IMR-90 (cell line): ENCODE data around the gene NOS3. TPM values are rescaled to one million over a fixed set of nuclear protein-coding genes. Genes with fewer than 3 reads are reported as not detected.

Experiments
- ATAC-seq: fragments of 200-7000 bp; cut with Tn5 transposase; 2 replicates; pipeline ENCODE4 v1.9.1; 2020; ENCODE audit warnings: low read depth, mild to moderate bottlenecking, moderate library complexity
- BruUV-seq: library from RNA; stranded (reverse); fragments of 400-500 nt; replicated peaks from 2 replicates; lab custom pipeline; 2021; lab: Mats Ljungman, UMichigan
- CTCF ChIA-PET: fragments of 300-600 bp; formaldehyde crosslinking; extraction: SDS; loops from one replicate; lab custom pipeline; 2021; ENCODE audit warnings: antibody characterized with exemption; lab: Yijun Ruan, JAX
- POLR2A ChIA-PET: fragments of 300-600 bp; sonication (Branson Sonifier 250); formaldehyde crosslinking; loops from one replicate; lab custom pipeline; 2022; ENCODE audit warnings: antibody characterized with exemption; ENCODE audit not compliant: unreplicated experiment; lab: Charles Lee
- DNase-seq: peaks from one replicate; pipeline ENCODE4 v3.0.0; 2013
- H2AFZ ChIP-seq: replicated peaks from 2 replicates; pipeline ENCODE3; 2013; ENCODE audit warnings: low read length, mild to moderate bottlenecking; ENCODE audit not compliant: poor library complexity
- H2AK5ac ChIP-seq: 2 replicates; pipeline ENCODE4 v1.6.1; 2013; ENCODE audit warnings: low read depth, low read length, inconsistent platforms
- H2AK9ac ChIP-seq: replicated peaks from 2 replicates; pipeline ENCODE3; 2013; ENCODE audit warnings: mild to moderate bottlenecking, low read depth, low read length, moderate library complexity; ENCODE audit not compliant: poor library complexity
- H2BK120ac ChIP-seq: 2 replicates; pipeline ENCODE4 v1.6.1; 2013; ENCODE audit warnings: low read depth, low read length, inconsistent platforms
- H2BK15ac ChIP-seq: 3 replicates; pipeline ENCODE4 v1.6.1; 2013; ENCODE audit warnings: low read depth, low read length, inconsistent platforms
- H2BK20ac ChIP-seq: 2 replicates; pipeline ENCODE4 v1.6.1; 2013; ENCODE audit warnings: low read depth, mild to moderate bottlenecking, inconsistent platforms, low read length, moderate library complexity
- H2BK5ac ChIP-seq: 2 replicates; pipeline ENCODE4 v1.6.1; 2013; ENCODE audit warnings: mild to moderate bottlenecking, low read depth, low read length, inconsistent platforms; ENCODE audit not compliant: poor library complexity, severe bottlenecking
- H3K14ac ChIP-seq: replicated peaks from 2 replicates; pipeline ENCODE4 v1.6.1; 2013; ENCODE audit warnings: low read depth, low read length, inconsistent platforms
- H3K18ac ChIP-seq: 2 replicates; pipeline ENCODE4 v1.6.1; 2013; ENCODE audit warnings: low read depth, low read length, control low read depth
- H3K23ac ChIP-seq: 2 replicates; pipeline ENCODE4 v1.6.1; 2013; ENCODE audit warnings: low read depth, low read length, inconsistent platforms
- H3K27ac ChIP-seq: 2 replicates; pipeline ENCODE4 v1.5.1; 2013; ENCODE audit warnings: mild to moderate bottlenecking, control low read depth, low read length; ENCODE audit not compliant: insufficient read depth
- H3K27me3 ChIP-seq: 2 replicates; pipeline ENCODE4 v1.6.1; 2013; ENCODE audit warnings: low read length; ENCODE audit not compliant: control insufficient read depth, insufficient read depth
- H3K36me3 ChIP-seq: 2 replicates; pipeline ENCODE4 v1.6.1; 2013; ENCODE audit warnings: low read length, mixed read lengths; ENCODE audit not compliant: control insufficient read depth, insufficient read depth
- H3K4ac ChIP-seq: 2 replicates; pipeline ENCODE4 v1.6.1; 2013; ENCODE audit warnings: low read depth, low read length, inconsistent platforms
- H3K4me1 ChIP-seq: 2 replicates; pipeline ENCODE4 v1.6.1; 2013; ENCODE audit warnings: low read length, mixed read lengths; ENCODE audit not compliant: control insufficient read depth, insufficient read depth
- H3K4me2 ChIP-seq: 2 replicates; pipeline ENCODE4 v1.6.1; 2013; ENCODE audit warnings: low read depth, mild to moderate bottlenecking, control low read depth, low read length, moderate library complexity
- H3K4me3 ChIP-seq: 2 replicates; pipeline ENCODE4 v1.5.1; 2013; ENCODE audit warnings: low read depth, mild to moderate bottlenecking, control low read depth, low read length, moderate library complexity; ENCODE audit not compliant: insufficient read depth
- H3K56ac ChIP-seq: 2 replicates; pipeline ENCODE4 v1.6.1; 2013; ENCODE audit warnings: low read length, inconsistent platforms; ENCODE audit not compliant: insufficient read depth; ENCODE audit errors: extremely low read depth
- H3K79me1 ChIP-seq, 2 experiments: 2 replicates each; pipeline ENCODE4 v1.6.1; 2013; ENCODE audit warnings: low read length in 2 of 2, inconsistent platforms in 1 of 2, low read depth in 1 of 2
- H3K9ac ChIP-seq: 2 replicates; pipeline ENCODE4 v1.6.1; 2013; ENCODE audit warnings: low read depth, low read length, control low read depth
- H3K9me1 ChIP-seq: 2 replicates; pipeline ENCODE4 v1.6.1; 2013; ENCODE audit warnings: low read length, inconsistent platforms; ENCODE audit not compliant: insufficient read depth
- H3K9me3 ChIP-seq: 2 replicates; pipeline ENCODE4 v1.6.1; 2013; ENCODE audit warnings: low read length; ENCODE audit not compliant: control insufficient read depth, insufficient read depth
- H4K20me1 ChIP-seq: 2 replicates; pipeline ENCODE4 v1.6.1; 2013; ENCODE audit warnings: low read length, inconsistent platforms; ENCODE audit not compliant: insufficient read depth
- H4K5ac ChIP-seq: 2 replicates; pipeline ENCODE4 v1.6.1; 2013; ENCODE audit warnings: mild to moderate bottlenecking, low read depth, low read length, control low read depth
- H4K8ac ChIP-seq, 2 experiments: 2 replicates each; pipeline ENCODE4 v1.6.1; 2013; ENCODE audit warnings: low read depth in 2 of 2, low read length in 2 of 2, control low read depth in 1 of 2, inconsistent platforms in 1 of 2
- H4K91ac ChIP-seq: 2 replicates; pipeline ENCODE4 v1.6.1; 2013; ENCODE audit warnings: low read depth, low read length, inconsistent platforms; ENCODE audit not compliant: insufficient read depth
- BHLHE40 ChIP-seq: fragments of 150-350 bp; IDR thresholded peaks from 2 replicates; pipeline ENCODE4 v1.6.1; 2016; ENCODE audit warnings: mild to moderate bottlenecking, low read depth, low read length
- CEBPB ChIP-seq: IDR thresholded peaks from 2 replicates; pipeline ENCODE4 v1.6.1; 2012; ENCODE audit warnings: low read depth, low read length, improper control_type of control experiment
- CHD1 ChIP-seq: IDR thresholded peaks from 2 replicates; pipeline ENCODE4 v1.6.1; 2012; ENCODE audit warnings: low read depth, low read length, improper control_type of control experiment
- CTCF ChIP-seq: conservative IDR thresholded peaks from 2 replicates; pipeline ENCODE4 v1.5.1; 2012; ENCODE audit warnings: mild to moderate bottlenecking, low read depth, low read length, improper control_type of control experiment
- ELK1 ChIP-seq: fragments of 150-350 bp; IDR thresholded peaks from 2 replicates; pipeline ENCODE4 v1.6.1; 2016; ENCODE audit warnings: low read depth, mild to moderate bottlenecking, low read length, moderate library complexity, borderline replicate concordance
- FOS ChIP-seq: fragments of 150-350 bp; IDR thresholded peaks from 2 replicates; pipeline ENCODE4 v1.6.1; 2016; ENCODE audit warnings: low read depth, low read length
- MAZ ChIP-seq: IDR thresholded peaks from 2 replicates; pipeline ENCODE4 v1.6.1; 2012; ENCODE audit warnings: low read depth, mild to moderate bottlenecking, low read length, improper control_type of control experiment, moderate library complexity, borderline replicate concordance
- MXI1 ChIP-seq: IDR thresholded peaks from 2 replicates; pipeline ENCODE4 v1.6.1; 2012; ENCODE audit warnings: low read depth, mild to moderate bottlenecking, low read length, moderate library complexity, borderline replicate concordance
- NFE2L2 ChIP-seq: fragments of 150-350 bp; IDR thresholded peaks from 2 replicates; pipeline ENCODE4 v1.6.1; 2016; ENCODE audit warnings: low read depth, mild to moderate bottlenecking, low read length
- POLR2A ChIP-seq: IDR thresholded peaks from 2 replicates; pipeline ENCODE4 v1.6.1; 2012; ENCODE audit warnings: mild to moderate bottlenecking, low read depth, low read length
- RAD21 ChIP-seq: IDR thresholded peaks from 2 replicates; pipeline ENCODE4 v1.6.1; 2012; ENCODE audit warnings: low read length, improper control_type of control experiment
- RFX5 ChIP-seq: IDR thresholded peaks from 2 replicates; pipeline ENCODE4 v1.8.0; 2012; ENCODE audit warnings: low read depth, mild to moderate bottlenecking, low read length, moderate library complexity
- SMC3 ChIP-seq: fragments of 150-350 bp; IDR thresholded peaks from 2 replicates; pipeline ENCODE4 v1.6.1; 2016; ENCODE audit warnings: low read depth, mild to moderate bottlenecking, antibody characterized with exemption, low read length, moderate library complexity
- WGBS, 2 experiments: methylation state at CpG; one replicate each; pipeline versions ENCODE4 v1.1.5 to v1.1.7; 2013; ENCODE audit warnings: missing lambda C conversion rate in 2 of 2; ENCODE audit not compliant: insufficient read length in 1 of 2; ENCODE audit errors: extremely low coverage in 2 of 2; 5-methylcytosine and 5-hydroxymethylcytosine counted together
- dilution Hi-C: fragments of 300-500 bp; cut with HindIII; formaldehyde crosslinking; loops from one replicate; pipeline ENCODE4 v1.14.3; 2018; ENCODE audit warnings: low sequenced_read_pairs; ENCODE audit not compliant: unreplicated experiment
- in situ Hi-C: fragments of 300-500 bp; cut with MboI; formaldehyde crosslinking; loops from 3 replicates; pipeline ENCODE4 v1.14.3; 2019; ENCODE audit warnings: low sequenced_read_pairs, inconsistent platforms, mixed read lengths
- intact Hi-C: fragments of 100-400 bp; cut with micrococcal nuclease; formaldehyde crosslinking; loops from 2 replicates; pipeline ENCODE4 v1.10.0; 2022
- polyA plus RNA-seq, 3 experiments: library from polyadenylated mRNA; depleted of rRNA; stranded (reverse); fragments of >200 nt; gene quantifications; 2 replicates each; pipeline ENCODE4 v1.2.3, GENCODE V29; 2012; ENCODE audit warnings: low replicate concordance in 1 of 3
- total RNA-seq: library from RNA; depleted of rRNA; stranded (reverse); fragments of >200 nt; gene quantifications from 2 replicates; pipeline ENCODE4 v1.2.3, GENCODE V29; 2012

Gene NOS3
- total and polyA plus RNA-seq, 2 of the 4 experiments (the other 2 are of a cell fraction), result 0.72 to 2.0 TPM

GRCh38 chr7:151028131-151028947 lies 37.5 kb downstream of the NOS3 start, which contains the start of gene ABCB8:
ABCB8 (plus strand) TSS chr7:151028450; CDS start chr7:151028516, 66 bp downstream.
- peak within 1 kb of the TSS; percentile 23 for H2AK5ac ChIP-seq
- peak within 1 kb of the TSS; percentile 65 for H3K27ac ChIP-seq
- H2AFZ ChIP-seq, result peak within 1 kb of the TSS; percentile 91
- no peaks in the 10 kb centered on the region for H4K20me1 ChIP-seq
- H2AK9ac ChIP-seq, result peak within 1 kb of the TSS; percentile 74
- no peak within 1 kb of the TSS for H3K18ac ChIP-seq
- peaks cover 4% of the 10 kb centered on the region for H3K27me3 ChIP-seq
- in situ Hi-C loops, result no loop called here
- CTCF ChIA-PET, result interaction anchor here (0.6 to 1.2 kb wide), 6 partner anchors 10 to 85 kb away, joined by 3 to 8 read pairs (median 4); no protein-coding TSS in a partner anchor
- peak within 1 kb of the TSS; percentile 67 for H4K91ac ChIP-seq
- peaks cover 10 to 23% of the 10 kb centered on the region in 2 experiments; a peak in 3 of 4 replicates for H3K79me1 ChIP-seq
- TSS peak; percentile 48 for BruUV-seq
- dilution Hi-C loops, result no loop called here
- 0 out of 2 replicates have a peak within 1 kb of the TSS, but pooled peaks have one; percentile 67 for H2BK20ac ChIP-seq
- H2BK120ac ChIP-seq, result peak within 1 kb of the TSS; percentile 30; the same call in 1 of the 2 replicates
- H3K4ac ChIP-seq, result peak within 1 kb of the TSS; percentile 77
- H4K5ac ChIP-seq, result peak within 1 kb of the TSS; percentile 39
- ATAC-seq, result peak; percentile 96
- intact Hi-C loops, result loop anchor here (1.0 to 2.0 kb wide), 2 partner anchors 58 to 83 kb away; partner anchors contain the start of gene AGAP3
- H3K4me3 ChIP-seq, result peak within 1 kb of the TSS; percentile 71
- DNase-seq, result peak; percentile 98
- peak within 1 kb of the TSS; percentile 64 for H3K4me2 ChIP-seq
- WGBS, 2 experiments, result 0% methylated on average over 19 of the region's 53 CpGs; no CpG with 5 or more reads in 1 of the 2 experiments
- POLR2A ChIA-PET, result no interaction called here
- peak within 1 kb of the TSS; percentile 87 to 88 for H4K8ac ChIP-seq
- peak within 1 kb of the TSS; percentile 58 for H3K9ac ChIP-seq
- H3K9me3 ChIP-seq, result no peaks in the 10 kb centered on the region
- H2BK5ac ChIP-seq, result peak within 1 kb of the TSS; percentile 65
- no peak within 1 kb of the TSS for H2BK15ac ChIP-seq
- no peak within 1 kb of the TSS for H3K56ac ChIP-seq
- peaks cover 1% of the 10 kb centered on the region; the same call in 1 of the 2 replicates for H3K36me3 ChIP-seq
- no peaks in the 10 kb centered on the region for H3K4me1 ChIP-seq
- peak within 1 kb of the TSS; percentile 27; the same call in 1 of the 2 replicates for H3K23ac ChIP-seq
- H3K14ac ChIP-seq, result peak within 1 kb of the TSS; percentile 87; the same call in 1 of the 2 replicates
- H3K9me1 ChIP-seq, result no peaks in the 10 kb centered on the region
- peak; percentile 85 for TF ChIP-seq POLR2A
- peak; percentile 86; the same call in 1 of the 2 replicates for TF ChIP-seq MAZ
- TF ChIP-seq SMC3, result no peak
- no peak for TF ChIP-seq CHD1
- no peak for TF ChIP-seq NFE2L2
- TF ChIP-seq ELK1, result no peak
- 0 out of 2 replicates have a peak, but pooled peaks have one; percentile 3 for TF ChIP-seq CEBPB
- TF ChIP-seq CTCF, result peak; percentile 44
- no peak for TF ChIP-seq RFX5
- 0 out of 2 replicates have a peak, but pooled peaks have one; percentile 40 for TF ChIP-seq BHLHE40
- peak; percentile 60; the same call in 1 of the 2 replicates for TF ChIP-seq MXI1
- TF ChIP-seq RAD21, result peak; percentile 33
- peak; percentile 65; the same call in 1 of the 2 replicates for TF ChIP-seq FOS
